ENCODE results near the gene TSC22D4. TPM values are rescaled to one million over a fixed set of nuclear protein-coding genes. Genes with fewer than 3 reads are reported as not detected.

TSC22D4 gene
- total RNA-seq, 1 donor from 2014 or later = 51.1 TPM

Other genes with a start within 250 kb of the TSC22D4 start
- gene SPDYE3, start 171.5 kb downstream of the TSC22D4 start, total RNA-seq = not detected
- gene PILRB, start 121.1 kb downstream of the TSC22D4 start, total RNA-seq = 10.9 TPM
- 3.2 TPM for gene PILRA, start 105.7 kb downstream of the TSC22D4 start, total RNA-seq
- 4.2 TPM for gene ZCWPW1, start 50.5 kb downstream of the TSC22D4 start, total RNA-seq
- gene MEPCE, start 49.4 kb downstream of the TSC22D4 start, total RNA-seq = 25.8 TPM
- gene PPP1R35, start 42.7 kb downstream of the TSC22D4 start, total RNA-seq = 10.3 TPM
- gene SPACDR, start 15.0 kb downstream of the TSC22D4 start, total RNA-seq = 0.32 TPM
- gene NYAP1, start 4.7 kb upstream of the TSC22D4 start, total RNA-seq = 0.32 TPM
- 24.7 TPM for gene AGFG2, start 60.0 kb upstream of the TSC22D4 start, total RNA-seq
- gene SAP25, start 94.7 kb upstream of the TSC22D4 start, total RNA-seq = 0.77 TPM
- 27.3 TPM for gene LRCH4, start 106.9 kb upstream of the TSC22D4 start, total RNA-seq
- gene FBXO24, start 107.1 kb upstream of the TSC22D4 start, total RNA-seq = 0.77 TPM
- gene PCOLCE, start 123.1 kb upstream of the TSC22D4 start, total RNA-seq = 40.4 TPM
- gene MOSPD3, start 133.3 kb upstream of the TSC22D4 start, total RNA-seq = 9.1 TPM
- not detected for gene TFR2, start 162.3 kb upstream of the TSC22D4 start, total RNA-seq
- not detected for gene ACTL6B, start 177.2 kb upstream of the TSC22D4 start, total RNA-seq
- gene GNB2, start 194.5 kb upstream of the TSC22D4 start, total RNA-seq = 112 TPM
- gene GIGYF1, start 215.0 kb upstream of the TSC22D4 start, total RNA-seq = 29.4 TPM
- 30.0 TPM for gene POP7, start 226.9 kb upstream of the TSC22D4 start, total RNA-seq
- gene EPO, start 241.3 kb upstream of the TSC22D4 start, total RNA-seq = not detected